ENCODE data around the gene ANKRD52. TPM values are rescaled to one million over a fixed set of nuclear protein-coding genes. Genes with fewer than 3 reads are reported as not detected.
"Not testable (repeated sequence)": the region's sequence is repeated elsewhere in the genome, so short reads cannot be mapped to it uniquely, and the experiment has no call there.

The ANKRD52 gene
- total and polyA plus RNA-seq, 2 donors (not counting 3 experiments of a cell fraction or from before 2014, with no cell fraction given) = 30.8 to 62.0 TPM

- dilution Hi-C loops (cut with MboI; ENCODE audit: extremely low pct_ligation_motif_present, low sequenced_read_pairs); H2AFZ ChIP-seq (ENCODE audit: low read depth, low read length); H4K20me1 ChIP-seq (replicated peaks; ENCODE audit: control insufficient read depth, extremely low read depth, insufficient read depth, low read length); H3K36me3 ChIP-seq (ENCODE audit: control insufficient read depth in 2 of 2, extremely low read depth in 1 of 2, insufficient read depth in 2 of 2, low read length in 2 of 2); H3K79me2 ChIP-seq (ENCODE audit: control insufficient read depth, insufficient read depth, low read length); H3K4me3 ChIP-seq (replicated peaks in 1 of 3; ENCODE audit: insufficient read depth in 1 of 3, low read depth in 1 of 3, low read length in 3 of 3); H3K4me2 ChIP-seq (ENCODE audit: insufficient read depth, low read length); H3K27me3 ChIP-seq (ENCODE audit: control insufficient read depth in 2 of 2, insufficient read depth in 2 of 2, low read length in 2 of 2); H3K9me1 ChIP-seq (replicated peaks; ENCODE audit: control insufficient read depth, extremely low read depth, insufficient read depth, low read length); H3K9me3 ChIP-seq (replicated peaks; ENCODE audit: control insufficient read depth, insufficient read depth, low read length): not testable (repeated sequence)
- ChIA-PET POLR2A (interaction anchor here (0.6 to 4.5 kb wide), 6 partner anchors 25 to 432 kb away, joined by 3 to 37 read pairs (median 4); partner anchors contain the start of genes CS, RNF41 and ZC3H10), CTCF (interaction anchor here (0.7 to 4.5 kb wide), 5 partner anchors 8 to 25 kb away, joined by 3 to 42 read pairs (median 17); partner anchors contain the start of genes RNF41 and SMARCC2)
- H3K9ac ChIP-seq (replicated peaks; ENCODE audit: extremely low read depth, insufficient read depth, low read length) = peak overlapping the region; percentile 68
- TF ChIP-seq GATA2 (IDR thresholded peaks at IDR 0.05; ENCODE audit: insufficient read depth, insufficient read length, low read depth, low read length) (peak; percentile 88), JUN (IDR thresholded peaks at IDR 0.05; ENCODE audit: borderline replicate concordance, insufficient read depth, insufficient read length, low read depth) (peak; percentile 94), POLR2AphosphoS5 (IDR thresholded peaks at IDR 0.05; ENCODE audit: insufficient read depth, low read depth, low read length) (peak; percentile 52), FOS (IDR thresholded peaks at IDR 0.05; ENCODE audit: borderline replicate concordance, insufficient read depth, low read length) (peak; percentile 55)
- BruUV-seq (replicated peaks) = TSS peak; percentile 39
- H3K27ac ChIP-seq (ENCODE audit: insufficient read depth, low read depth, low read length) = peak overlapping the region; percentile 97
- H3K4me1 ChIP-seq (ENCODE audit: control insufficient read depth, extremely low read depth, insufficient read depth, low read length) = peaks cover 24% of the 10 kb centered on the region
- DNase-seq (ENCODE audit: low read depth, low spot score) = peak; percentile 94
- FAIRE-seq = peak; percentile 97
- intact Hi-C loops (cut with micrococcal nuclease) = loop anchor here (1.0 kb wide), 1 partner anchor 27 kb away; the partner anchor contains the start of gene NABP2
Observed at GRCh38 chr12:56196818-56197550, 61.2 kb downstream of the ANKRD52 start.

- peak; percentile 61 to 76 for TF ChIP-seq CTCF (IDR thresholded peaks at IDR 0.05; ENCODE audit: extremely low read depth in 1 of 2, insufficient read depth in 1 of 2, low read depth in 1 of 2, low read length in 2 of 2)
- no peak for TF ChIP-seq MYC (IDR thresholded peaks at IDR 0.05; ENCODE audit: low read depth, low read length)
- H3K4me3 ChIP-seq (replicated peaks in 1 of 3; ENCODE audit: insufficient read depth in 1 of 3, low read depth in 1 of 3, low read length in 3 of 3) = no peak overlapping the region
- H3K4me1 ChIP-seq (ENCODE audit: control insufficient read depth, extremely low read depth, insufficient read depth, low read length) = peaks cover 23% of the 10 kb centered on the region
- BruUV-seq (replicated peaks) = no TSS peak
- dilution Hi-C loops (cut with MboI; ENCODE audit: extremely low pct_ligation_motif_present, low sequenced_read_pairs) (no loop called here), intact Hi-C loops (cut with micrococcal nuclease) (loop anchor here (1.0 to 2.0 kb wide), 5 partner anchors 31 to 272 kb away; partner anchors contain the start of genes ANKRD52, CS and NABP2)
- H3K27ac ChIP-seq (ENCODE audit: insufficient read depth, low read depth, low read length) = no peak overlapping the region
- no peaks in the 10 kb centered on the region for H3K27me3 ChIP-seq (ENCODE audit: control insufficient read depth in 2 of 2, insufficient read depth in 2 of 2, low read length in 2 of 2)
- ChIA-PET POLR2A (no interaction called here), CTCF (interaction anchor here (2.1 to 2.4 kb wide), 2 partner anchors 13 to 29 kb away, joined by 8 to 15 read pairs; partner anchors contain the start of gene RNF41)
- no peak overlapping the region for H3K4me2 ChIP-seq (ENCODE audit: insufficient read depth, low read length)
- no peak overlapping the region for H3K9ac ChIP-seq (replicated peaks; ENCODE audit: extremely low read depth, insufficient read depth, low read length)
- peak; percentile 97 for FAIRE-seq
- peak; percentile 85 for DNase-seq (ENCODE audit: low read depth, low spot score)
- H3K9me1 ChIP-seq (replicated peaks; ENCODE audit: control insufficient read depth, extremely low read depth, insufficient read depth, low read length) = no peaks in the 10 kb centered on the region
- H3K36me3 ChIP-seq (ENCODE audit: control insufficient read depth in 2 of 2, extremely low read depth in 1 of 2, insufficient read depth in 2 of 2, low read length in 2 of 2) = no peaks in the 10 kb centered on the region
- peak overlapping the region; percentile 90 for H2AFZ ChIP-seq (ENCODE audit: low read depth, low read length)
- no peaks in the 10 kb centered on the region for H3K9me3 ChIP-seq (replicated peaks; ENCODE audit: control insufficient read depth, insufficient read depth, low read length)
- peaks cover 10% of the 10 kb centered on the region for H3K79me2 ChIP-seq (ENCODE audit: control insufficient read depth, insufficient read depth, low read length)
- H4K20me1 ChIP-seq (replicated peaks; ENCODE audit: control insufficient read depth, extremely low read depth, insufficient read depth, low read length) = no peaks in the 10 kb centered on the region
Observed at GRCh38 chr12:56193025-56193578, 65.1 kb downstream of the ANKRD52 start.
